KOPT-K1 (cell line): ENCODE results near the gene TBRG4.

Experiments
- H3K27ac ChIP-seq: fragments of 200-600 bp; sonication (generic); 2 replicates; pipeline ENCODE4 v1.5.1; 2016; ENCODE audit warnings: antibody characterized with exemption, mild to moderate bottlenecking, low read depth, low read length; ENCODE audit not compliant: poor library complexity, severe bottlenecking
- H3K36me3 ChIP-seq: fragments of 200-600 bp; sonication (generic); 2 replicates; pipeline ENCODE4 v1.5.1; 2017; ENCODE audit warnings: antibody characterized with exemption, mild to moderate bottlenecking, low read length, moderate library complexity; ENCODE audit not compliant: insufficient read depth
- H3K9me3 ChIP-seq: fragments of 200-600 bp; sonication (generic); 2 replicates; pipeline ENCODE4 v1.5.1; 2017; ENCODE audit warnings: antibody characterized with exemption, low read length, mild to moderate bottlenecking; ENCODE audit not compliant: insufficient read depth, poor library complexity, severe bottlenecking

TBRG4 gene

GRCh38 chr7:45150199-45150598 lies 38.7 kb upstream of the TBRG4 start:
- H3K9me3 ChIP-seq: no peaks in the 10 kb centered on the region
- no peak overlapping the region for H3K27ac ChIP-seq
- no peaks in the 10 kb centered on the region for H3K36me3 ChIP-seq

- Histone ChIP-seq H3K27ac (no peak overlapping the region), H3K36me3 (no peaks in the 10 kb centered on the region), H3K9me3 (no peaks in the 10 kb centered on the region)
Measured at GRCh38 chr7:45149606-45150005, 38.1 kb upstream of the TBRG4 start.

GRCh38 chr7:45148653-45148973 lies 37.1 kb upstream of the TBRG4 start:
- Histone ChIP-seq H3K27ac (no peak overlapping the region), H3K36me3 (no peaks in the 10 kb centered on the region), H3K9me3 (no peaks in the 10 kb centered on the region)

DNA sequence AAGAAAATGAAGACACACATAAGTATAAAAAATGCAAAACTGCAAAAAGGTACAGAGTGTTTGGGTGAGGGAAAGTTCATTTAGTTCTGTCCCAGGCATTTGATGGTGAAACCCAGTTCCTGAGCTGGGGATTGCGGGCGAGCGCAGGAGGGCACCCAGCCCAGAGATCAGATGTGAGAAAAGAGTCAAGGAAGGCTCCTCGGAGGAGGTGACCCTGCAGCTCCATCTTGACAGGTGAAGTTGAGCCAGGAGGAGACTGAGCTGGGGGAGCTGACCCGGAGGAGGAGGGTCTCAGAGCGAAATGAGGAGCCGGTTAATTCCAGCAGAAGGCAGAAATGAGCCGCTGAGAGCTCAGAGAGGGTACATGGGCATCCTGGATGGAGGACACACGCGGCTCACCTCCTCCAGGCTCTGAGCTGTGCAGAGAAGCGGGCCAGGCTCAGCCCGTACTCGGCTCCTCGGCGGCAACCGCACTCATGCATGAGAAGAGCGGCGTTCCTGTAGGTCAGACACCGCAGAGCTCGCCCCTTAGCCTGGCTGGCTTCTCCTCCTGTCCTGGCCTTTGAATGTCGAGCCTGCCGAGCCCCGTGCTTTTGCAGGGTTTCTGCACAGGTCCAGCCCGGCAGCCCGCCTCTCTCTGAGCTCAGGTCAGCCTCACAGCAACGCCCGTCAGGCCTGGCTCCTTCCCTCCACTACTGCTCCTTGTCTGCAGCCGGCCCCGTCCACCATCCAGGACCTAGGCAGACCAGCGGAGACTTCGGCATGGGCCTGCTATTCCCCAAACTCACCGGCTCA lies 36.6 kb upstream of the TBRG4 start:
- Histone ChIP-seq H3K36me3 (no peaks in the 10 kb centered on the region), H3K27ac (no peak overlapping the region), H3K9me3 (no peaks in the 10 kb centered on the region)

GRCh38 chr7:45146531-45147379 lies 35.3 kb upstream of the TBRG4 start:
- no peaks in the 10 kb centered on the region for H3K9me3 ChIP-seq
- H3K27ac ChIP-seq: no peak overlapping the region
- no peaks in the 10 kb centered on the region for H3K36me3 ChIP-seq

DNA sequence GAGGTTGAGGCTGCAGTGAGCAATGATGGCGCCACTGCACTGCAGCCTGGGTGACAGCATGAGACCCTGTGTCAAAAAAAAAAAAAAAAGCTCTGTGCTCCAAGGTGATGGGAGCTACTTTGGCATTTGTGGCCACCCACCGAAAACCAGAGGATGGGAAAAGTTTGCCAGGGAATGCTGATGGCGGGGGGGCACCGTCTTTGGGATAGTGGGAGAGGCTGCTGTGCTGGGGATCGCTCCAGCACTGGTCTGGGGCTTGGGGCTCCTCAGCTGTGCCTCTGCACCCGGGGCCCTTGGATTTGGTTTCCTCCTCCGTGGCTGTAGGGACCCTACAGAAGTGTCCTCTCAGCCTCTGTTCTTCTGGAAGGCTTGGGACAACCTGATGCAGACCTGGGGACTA lies 34.4 kb upstream of the TBRG4 start:
- H3K36me3 ChIP-seq: no peaks in the 10 kb centered on the region

GRCh38 chr7:45143616-45144015 lies 32.1 kb upstream of the TBRG4 start:
- Histone ChIP-seq H3K27ac (no peak overlapping the region), H3K36me3 (no peaks in the 10 kb centered on the region), H3K9me3 (no peaks in the 10 kb centered on the region)

More for the DNA sequence above, 34.4 kb upstream of the TBRG4 start:
- Histone ChIP-seq H3K9me3 (no peaks in the 10 kb centered on the region), H3K27ac (no peak overlapping the region)

GRCh38 chr7:45140827-45141226 lies 29.3 kb upstream of the TBRG4 start:
- no peaks in the 10 kb centered on the region for H3K9me3 ChIP-seq
- H3K36me3 ChIP-seq: no peaks in the 10 kb centered on the region
- H3K27ac ChIP-seq: peak overlapping the region; percentile 13

- H3K9me3 ChIP-seq: no peaks in the 10 kb centered on the region
- H3K36me3 ChIP-seq: no peaks in the 10 kb centered on the region
- no peak overlapping the region for H3K27ac ChIP-seq
Measured at GRCh38 chr7:45138433-45139267, 27.2 kb upstream of the TBRG4 start.

GRCh38 chr7:45136106-45137060 lies 24.9 kb upstream of the TBRG4 start:
- H3K9me3 ChIP-seq: no peaks in the 10 kb centered on the region
- H3K27ac ChIP-seq: peak overlapping the region; percentile 1
- H3K36me3 ChIP-seq: no peaks in the 10 kb centered on the region

DNA sequence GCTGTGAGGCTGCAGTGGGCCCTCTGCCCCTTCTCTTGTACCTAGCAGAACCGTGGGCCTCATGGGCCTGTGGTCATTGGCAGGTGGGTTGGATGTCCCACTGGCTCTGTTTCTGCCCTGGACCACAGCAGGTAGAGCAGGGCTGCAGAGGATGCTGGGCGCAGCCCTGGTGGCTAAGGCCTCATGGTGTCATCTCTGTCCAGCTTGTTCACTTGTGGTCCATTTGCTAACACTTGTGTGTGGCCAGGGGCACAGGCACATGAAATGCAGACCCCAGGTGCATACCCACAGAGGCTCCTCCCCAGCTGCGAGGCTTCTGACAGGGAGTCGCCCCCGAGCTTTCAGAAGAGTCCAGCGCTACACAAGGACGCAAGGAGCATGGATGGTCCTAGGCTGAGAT lies 22.4 kb upstream of the TBRG4 start:
- H3K27ac ChIP-seq: no peak overlapping the region
- H3K9me3 ChIP-seq: no peaks in the 10 kb centered on the region
- H3K36me3 ChIP-seq: no peaks in the 10 kb centered on the region

- Histone ChIP-seq H3K9me3 (no peaks in the 10 kb centered on the region), H3K36me3 (no peaks in the 10 kb centered on the region), H3K27ac (no peak overlapping the region)
Measured at GRCh38 chr7:45133352-45133751, 21.9 kb upstream of the TBRG4 start.

DNA sequence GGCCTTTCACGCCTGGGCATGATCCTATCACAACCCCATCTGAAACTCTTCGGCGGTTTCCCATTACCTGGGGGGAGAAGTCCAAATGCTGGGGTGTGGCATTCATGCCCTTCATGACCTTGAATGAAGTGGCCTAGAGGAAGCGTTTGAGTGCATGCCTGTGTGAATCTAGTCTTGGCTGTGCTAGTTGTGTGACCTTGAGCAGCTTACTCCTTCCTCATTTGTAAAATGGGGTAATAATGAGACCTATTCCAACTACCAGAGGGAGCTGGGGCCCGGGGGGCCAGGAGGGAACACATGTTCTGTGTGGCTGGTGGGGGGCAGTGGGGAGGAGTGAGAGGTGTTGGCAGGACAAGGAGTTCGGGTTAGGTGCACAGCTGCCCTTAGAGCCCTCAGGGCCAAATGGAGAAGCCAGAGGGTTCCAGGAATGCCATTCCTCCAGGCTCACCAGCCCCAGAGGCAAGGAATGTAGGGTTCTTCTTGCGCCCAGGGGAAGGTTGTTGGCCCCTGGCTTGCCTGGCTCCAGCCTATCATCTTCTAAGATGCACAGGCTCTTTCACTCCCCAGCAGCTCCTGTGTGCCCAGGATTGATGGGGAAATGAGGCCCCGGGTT lies 21.3 kb upstream of the TBRG4 start:
- H3K27ac ChIP-seq: no peak overlapping the region
- H3K9me3 ChIP-seq: no peaks in the 10 kb centered on the region
- H3K36me3 ChIP-seq: no peaks in the 10 kb centered on the region

DNA sequence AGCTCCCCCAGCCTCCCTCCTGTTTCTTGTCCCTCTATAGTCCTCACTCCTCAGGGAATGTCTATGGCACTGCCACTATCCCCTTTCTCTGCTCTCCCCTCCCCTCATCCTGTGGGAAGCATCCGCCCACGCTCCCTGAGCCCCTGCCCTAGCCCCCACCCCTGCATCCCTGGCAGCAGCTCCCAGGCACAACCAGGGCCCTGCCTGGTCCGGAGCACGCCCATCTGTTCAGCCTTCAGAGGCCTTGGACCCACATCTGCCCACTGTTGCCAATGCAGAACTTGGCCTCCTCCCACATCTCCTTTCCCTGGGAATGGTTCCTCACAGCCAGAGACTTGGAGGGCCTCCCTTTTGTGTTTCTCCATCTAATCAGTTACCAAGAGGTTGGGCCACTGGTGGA lies 20.4 kb upstream of the TBRG4 start:
- no peaks in the 10 kb centered on the region for H3K9me3 ChIP-seq
- no peaks in the 10 kb centered on the region for H3K36me3 ChIP-seq
- H3K27ac ChIP-seq: no peak overlapping the region
